Spinal cord (tissue), 10 donors: Measurements from ENCODE around the gene ZFP36. TPM values are rescaled to one million over a fixed set of nuclear protein-coding genes. Genes with fewer than 3 reads are reported as not detected.

Source experiments
- DNase-seq, 6 donors: peaks; one replicate each; pipeline versions ENCODE4 v3.0.0 to v3.0.0-alpha.2; 2013 to 2015; ENCODE audit warnings: low spot score in 6 of 6, low read depth in 4 of 6
- H3K27ac ChIP-seq: one replicate; pipeline ENCODE4 v1.5.1; 2013; ENCODE audit warnings: low read depth, low read length, control low read depth
- H3K27me3 ChIP-seq: one replicate; pipeline ENCODE4 v1.6.1; 2013; ENCODE audit warnings: low read length; ENCODE audit not compliant: control insufficient read depth, insufficient read depth
- H3K36me3 ChIP-seq: one replicate; pipeline ENCODE4 v1.6.1; 2013; ENCODE audit warnings: low read length; ENCODE audit not compliant: control insufficient read depth, insufficient read depth
- H3K4me1 ChIP-seq: one replicate; pipeline ENCODE4 v1.6.1; 2013; ENCODE audit warnings: low read length; ENCODE audit not compliant: control insufficient read depth, insufficient read depth
- H3K4me3 ChIP-seq: one replicate; pipeline ENCODE4 v1.5.1; 2013; ENCODE audit warnings: low read depth, low read length, control low read depth
- H3K9me3 ChIP-seq: one replicate; pipeline ENCODE4 v1.6.1; 2013; ENCODE audit warnings: low read length; ENCODE audit not compliant: control insufficient read depth, insufficient read depth
- WGBS: methylation state at CpG from one replicate; pipeline ENCODE4 v1.1.5; 2013; ENCODE audit warnings: missing lambda C conversion rate; ENCODE audit not compliant: insufficient coverage; 5-methylcytosine and 5-hydroxymethylcytosine counted together
- polyA plus RNA-seq, 2 donors: library from polyadenylated mRNA; unstranded; fragments of 120-200 nt; gene quantifications; one replicate each; pipeline ENCODE4 v1.2.1, GENCODE V29; 2013; ENCODE audit not compliant: insufficient read length in 2 of 2
- total RNA-seq, 2 donors: library from RNA; depleted of rRNA in 1 of 2; stranded (reverse); fragments of 120-200 nt in 1 of 2; fragments of >200 nt in 1 of 2; gene quantifications; one replicate each; pipeline versions ENCODE4 v1.2.3 to v1.2.4, GENCODE V29; 2013 to 2014
- donor health status: healthy.

The ZFP36 gene
- total and polyA plus RNA-seq, 4 donors = 9.8 to 52.8 (median 22.2) TPM

DNA sequence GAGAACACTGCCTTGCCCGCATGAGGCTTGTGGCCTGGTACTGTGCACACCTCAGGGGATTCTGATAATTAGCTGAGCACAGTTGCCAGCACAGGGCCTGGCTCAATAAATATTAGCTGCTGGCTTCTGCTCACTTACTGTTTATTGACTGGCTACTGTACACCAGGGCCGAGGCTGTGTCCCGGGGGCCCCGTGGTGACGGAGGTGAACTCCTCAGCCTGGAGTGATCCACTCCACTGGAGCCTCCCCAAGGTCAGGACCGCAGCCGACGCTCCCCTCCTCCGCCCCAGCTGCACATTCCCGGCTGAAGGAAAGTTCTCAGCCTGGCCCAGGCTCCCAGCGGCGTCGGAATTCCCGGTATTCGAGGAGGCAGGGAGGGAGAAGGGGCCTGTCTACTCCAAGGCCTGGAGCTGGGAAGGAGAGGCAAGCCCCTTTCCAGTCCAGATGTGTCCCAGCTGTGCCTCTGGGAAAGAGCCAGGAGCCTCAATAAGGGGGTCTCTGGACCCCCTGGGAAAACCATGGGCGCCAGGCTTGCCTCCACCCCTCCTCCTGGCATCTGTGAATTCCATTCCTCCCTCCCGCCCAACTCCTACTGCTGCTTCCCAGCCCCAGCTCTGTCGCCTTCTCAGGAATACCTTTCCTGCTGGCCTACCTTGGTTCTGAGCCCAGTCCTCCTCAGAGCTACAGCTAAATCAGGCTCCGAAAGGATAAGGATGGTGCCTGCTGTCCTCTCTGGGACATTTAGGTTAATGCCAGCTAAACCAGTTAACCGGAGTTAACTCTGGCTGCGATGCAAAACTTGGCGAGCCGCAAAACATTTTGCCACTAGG is 21.9 kb downstream of the ZFP36 start:
- H3K4me3 ChIP-seq = no peak overlapping the region
- H3K27ac ChIP-seq = peak overlapping the region; percentile 92
- H3K36me3 ChIP-seq = peaks cover 44% of the 10 kb centered on the region
- H3K9me3 ChIP-seq = no peaks in the 10 kb centered on the region
- H3K27me3 ChIP-seq = no peaks in the 10 kb centered on the region
- 17% methylated on average over 21 of the region's 23 CpGs for WGBS
- H3K4me1 ChIP-seq = peaks cover 14% of the 10 kb centered on the region
- DNase-seq = peak in 1 of 6 donors; percentile 84

- Histone ChIP-seq H3K9me3 (no peaks in the 10 kb centered on the region), H3K4me1 (peaks cover 26% of the 10 kb centered on the region), H3K27ac (peak overlapping the region; percentile 61), H3K4me3 (no peak overlapping the region), H3K27me3 (no peaks in the 10 kb centered on the region), H3K36me3 (peaks cover 37% of the 10 kb centered on the region)
- 83% methylated on average over 20 of the region's 25 CpGs for WGBS
- DNase-seq = no peak
These were observed 24.3 kb downstream of the ZFP36 start for GRCh38 chr19:39430675-39431593.

GRCh38 chr19:39432677-39433025 is 26.0 kb downstream of the ZFP36 start:
- H3K36me3 ChIP-seq = peaks cover 37% of the 10 kb centered on the region
- H3K4me1 ChIP-seq = peaks cover 32% of the 10 kb centered on the region
- no peak overlapping the region for H3K4me3 ChIP-seq
- 93% methylated on average over 4 of the region's 8 CpGs for WGBS
- no peak for DNase-seq
- H3K9me3 ChIP-seq = no peaks in the 10 kb centered on the region
- no peaks in the 10 kb centered on the region for H3K27me3 ChIP-seq
- H3K27ac ChIP-seq = no peak overlapping the region

DNA sequence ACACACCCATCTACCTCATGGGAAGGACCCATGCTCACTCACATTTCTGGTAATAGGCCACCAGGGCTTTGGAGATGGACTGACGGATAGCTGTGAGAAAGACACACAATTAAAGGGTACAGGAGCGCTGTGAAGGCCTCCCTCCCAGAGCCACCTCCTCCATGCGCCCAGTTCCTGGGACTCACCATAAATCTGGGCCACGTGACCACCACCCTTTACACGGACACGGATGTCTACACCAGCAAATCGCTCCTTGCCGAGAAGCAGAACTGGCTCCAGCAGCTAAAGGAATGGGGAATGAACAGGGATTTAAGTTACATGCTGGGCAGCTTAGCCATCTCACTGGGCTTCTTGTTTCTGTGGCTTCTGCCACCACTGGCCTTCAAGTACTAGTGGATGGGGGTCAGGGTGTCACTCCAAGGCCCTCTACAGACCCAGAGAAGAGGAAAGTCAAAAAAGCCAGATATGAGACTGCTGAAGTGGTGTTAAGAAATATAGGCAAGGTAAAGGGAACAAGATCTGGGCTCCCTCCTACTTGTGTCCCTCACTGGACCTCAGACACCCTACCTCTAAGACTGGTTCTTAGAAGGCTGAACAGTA is 26.9 kb downstream of the ZFP36 start:
- Histone ChIP-seq H3K4me1 (peaks cover 26% of the 10 kb centered on the region), H3K36me3 (peaks cover 37% of the 10 kb centered on the region), H3K27me3 (no peaks in the 10 kb centered on the region), H3K9me3 (no peaks in the 10 kb centered on the region), H3K27ac (no peak overlapping the region), H3K4me3 (no peak overlapping the region)
- no peak for DNase-seq
- WGBS = 96% methylated on average over 4 of the region's 8 CpGs

DNA sequence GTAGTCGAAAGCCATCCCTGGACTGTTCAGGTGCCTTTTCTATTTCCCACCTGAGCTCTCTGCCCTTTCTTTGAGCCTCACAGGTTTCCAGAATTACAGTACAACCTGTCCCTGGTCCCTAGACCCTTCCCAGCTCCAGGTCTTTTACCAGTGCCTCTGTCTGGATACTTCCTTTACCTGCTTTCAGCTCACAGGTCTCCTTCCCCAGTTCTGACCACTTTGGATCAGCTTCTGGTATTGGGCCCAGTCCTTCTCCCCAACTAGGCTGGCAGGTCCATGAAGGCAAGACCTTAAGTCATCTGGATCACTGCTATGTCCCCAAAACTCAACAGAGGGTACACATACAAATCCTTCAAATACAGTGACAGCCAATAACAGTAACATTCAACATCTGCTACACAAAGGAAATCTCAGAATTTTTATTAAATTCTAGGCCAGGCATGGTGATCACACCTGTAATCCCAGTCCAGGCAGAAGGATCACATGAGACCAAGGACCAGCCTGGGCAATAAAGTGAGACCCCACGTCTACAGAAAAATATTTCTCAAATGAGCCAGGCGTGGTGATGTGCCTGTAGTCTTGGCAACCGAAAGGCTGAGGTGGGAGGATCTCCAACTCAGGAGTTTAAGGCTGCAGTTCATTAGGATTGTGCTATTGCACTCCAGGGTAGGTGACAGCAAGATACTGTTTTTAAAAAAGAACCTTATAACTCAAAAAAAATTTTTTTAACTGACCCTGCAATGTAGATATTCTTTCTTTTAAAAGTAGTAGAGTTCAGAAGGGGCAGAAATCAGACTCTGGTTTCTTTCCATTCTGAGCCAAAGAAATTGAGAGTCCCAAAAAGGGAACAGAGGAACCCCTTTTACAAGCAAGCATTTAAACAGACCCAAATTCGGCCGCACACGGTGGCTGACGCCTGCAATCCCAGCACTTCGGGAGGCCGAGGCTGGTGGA is 27.8 kb downstream of the ZFP36 start:
- peaks cover 37% of the 10 kb centered on the region for H3K36me3 ChIP-seq
- DNase-seq = no peak
- peaks cover 22% of the 10 kb centered on the region for H3K4me1 ChIP-seq
- 55% methylated on average over 4 of the region's 10 CpGs for WGBS
- H3K4me3 ChIP-seq = peak overlapping the region; percentile 84
- no peaks in the 10 kb centered on the region for H3K9me3 ChIP-seq
- no peak overlapping the region for H3K27ac ChIP-seq
- no peaks in the 10 kb centered on the region for H3K27me3 ChIP-seq

DNA sequence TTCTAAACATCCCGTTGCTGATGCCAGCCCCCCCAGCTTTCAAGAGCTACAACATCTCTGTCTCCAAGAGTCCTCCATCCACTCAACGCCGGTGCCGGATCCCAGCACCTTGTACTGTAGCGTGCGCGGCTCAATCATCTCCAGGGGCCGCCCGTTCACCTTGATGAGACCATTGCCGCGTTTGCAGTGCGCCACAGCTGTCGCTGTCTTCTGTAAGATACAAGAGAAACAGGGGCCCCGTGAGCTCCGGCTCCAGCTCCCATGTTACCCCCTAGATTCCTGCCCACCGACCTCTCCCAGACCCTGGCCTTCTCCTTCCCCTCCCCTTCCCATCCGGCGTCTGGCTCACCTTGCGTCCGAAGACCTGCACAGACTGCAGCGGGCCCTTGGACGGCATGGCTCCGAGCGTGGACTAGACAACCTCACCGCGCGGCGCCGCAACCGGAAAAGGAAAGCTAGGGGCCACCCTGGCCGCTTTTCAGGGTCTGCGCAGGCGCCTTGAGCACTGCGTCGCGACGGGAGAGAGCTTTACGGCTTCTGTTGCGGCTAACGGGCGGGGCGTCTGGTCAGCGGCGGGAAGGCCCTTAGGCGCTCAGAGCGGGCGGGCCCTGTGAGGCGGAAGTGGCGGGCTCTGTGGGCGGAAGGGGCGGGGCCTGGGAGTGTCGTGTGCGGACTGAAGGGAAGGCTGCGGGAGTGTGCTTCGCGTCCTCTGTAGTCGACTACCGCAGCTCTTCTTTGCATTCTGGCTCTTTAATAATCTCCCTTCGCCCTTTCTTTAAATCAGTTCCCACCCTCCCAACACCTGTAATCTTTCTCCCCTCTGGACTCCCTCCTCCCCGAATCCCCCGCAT is 29.1 kb downstream of the ZFP36 start, which contains the start of gene RPS16:
RPS16 (minus strand) TSS at position 451 of the 851 bp plus-strand sequence; CDS start at position 397, 54 bp downstream.
- Histone ChIP-seq H3K4me3 (peak within 1 kb of the TSS; percentile 84), H3K27me3 (no peaks in the 10 kb centered on the region), H3K36me3 (peaks cover 37% of the 10 kb centered on the region), H3K27ac (peak within 1 kb of the TSS; percentile 93), H3K9me3 (no peaks in the 10 kb centered on the region), H3K4me1 (peaks cover 26% of the 10 kb centered on the region)
- WGBS = 0% methylated on average over 54 of the region's 61 CpGs
- DNase-seq = peak; percentile 83 to 99 (median 94)

DNA sequence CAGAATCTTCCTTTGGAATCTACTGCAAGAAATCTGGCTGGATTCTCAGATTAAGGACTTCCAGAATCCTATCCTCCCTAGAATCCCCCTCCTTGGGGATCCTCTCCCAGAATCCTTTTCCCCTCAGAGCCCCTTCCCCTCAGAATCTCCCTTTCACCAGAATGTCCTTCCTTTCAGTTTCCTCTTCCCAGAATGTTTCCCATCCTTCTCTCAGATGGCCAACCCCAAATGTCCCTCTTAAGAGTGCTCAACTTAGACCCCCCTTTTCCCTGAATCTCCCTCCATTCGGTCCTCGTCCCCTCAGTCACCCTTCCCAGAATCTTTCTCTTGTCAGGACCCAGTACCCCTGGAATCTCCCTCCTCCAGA is 29.7 kb downstream of the ZFP36 start:
- Histone ChIP-seq H3K36me3 (peaks cover 32% of the 10 kb centered on the region), H3K9me3 (no peaks in the 10 kb centered on the region), H3K27ac (peak overlapping the region; percentile 93), H3K4me1 (peaks cover 22% of the 10 kb centered on the region), H3K4me3 (peak overlapping the region; percentile 84), H3K27me3 (no peaks in the 10 kb centered on the region)
- DNase-seq = no peak
- WGBS = 0% methylated on average over 2 of the region's 2 CpGs

GRCh38 chr19:39438270-39438934 is 31.8 kb downstream of the ZFP36 start:
- Histone ChIP-seq H3K4me1 (peaks cover 22% of the 10 kb centered on the region), H3K36me3 (peaks cover 12% of the 10 kb centered on the region), H3K27ac (no peak overlapping the region), H3K27me3 (no peaks in the 10 kb centered on the region), H3K4me3 (no peak overlapping the region), H3K9me3 (no peaks in the 10 kb centered on the region)
- DNase-seq = no peak
- WGBS = 93% methylated on average over 3 of the region's 9 CpGs
